ENCODE data around the gene KCNMA1. TPM values are rescaled to one million over a fixed set of nuclear protein-coding genes. Genes with fewer than 3 reads are reported as not detected.

Gene KCNMA1
- total and polyA plus RNA-seq, 10 donors, result 9.3 to 114 (median 51.5) TPM

DNA sequence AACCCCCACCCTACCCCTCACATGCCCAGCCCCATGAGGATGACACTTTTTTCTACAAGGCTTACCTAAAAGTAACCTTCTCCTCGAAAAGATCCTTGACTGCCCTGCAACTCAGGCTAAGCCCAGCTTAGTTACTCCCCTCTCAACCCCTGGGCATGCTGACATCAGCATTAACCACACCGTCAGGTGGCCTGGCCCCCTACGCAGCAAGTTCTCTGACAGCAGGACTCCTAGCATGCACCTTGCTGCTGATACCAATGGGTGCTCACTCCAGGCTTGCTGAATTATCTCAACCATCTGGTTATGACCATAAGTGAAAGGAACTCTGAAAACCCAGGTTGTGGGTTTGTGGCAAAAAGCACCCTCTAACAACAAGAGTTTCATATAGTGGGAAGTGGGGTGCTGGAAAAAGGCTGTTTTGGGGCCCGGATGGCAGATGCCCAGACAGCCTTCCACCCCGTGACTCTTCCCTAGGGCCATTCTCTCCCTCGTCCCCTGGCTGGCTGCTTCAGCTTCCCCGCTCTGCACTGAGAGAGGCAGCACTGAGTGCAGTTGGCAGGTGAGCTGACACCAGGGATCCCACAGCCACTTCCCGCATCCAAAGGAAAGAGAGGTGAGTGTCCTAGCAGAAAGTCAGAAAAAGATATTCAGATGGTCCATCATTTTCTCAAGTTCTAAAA lies 518.9 kb downstream of the KCNMA1 start:
- H3K27me3 ChIP-seq (replicated peaks in 1 of 7), result no peaks in the 10 kb centered on the region
- intact Hi-C loops (cut with DNase I; ENCODE audit: low total_unique reads), result no loop called here
- no peak for DNase-seq
- H3K27ac ChIP-seq, result no peak overlapping the region
- H3K36me3 ChIP-seq, result no peaks in the 10 kb centered on the region
- WGBS, 5 donors, result 77 to 96% (median 86%) methylated on average over 8 of the region's 8 CpGs
- no peak overlapping the region for H3K4me3 ChIP-seq
- TF ChIP-seq POLR2AphosphoS5 (IDR thresholded peaks at IDR 0.05) (no peak), CTCF (IDR thresholded peaks at IDR 0.05 in 8 of 11, conservative IDR thresholded peaks at IDR 0.05 in 3 of 11) (no peak), POLR2A (IDR thresholded peaks at IDR 0.05) (no peak)
- no peaks in the 10 kb centered on the region for H3K4me1 ChIP-seq
- no peaks in the 10 kb centered on the region for H3K9me3 ChIP-seq

GRCh38 chr10:77117501-77117900 lies 520.1 kb downstream of the KCNMA1 start:
- no peaks in the 10 kb centered on the region for H3K36me3 ChIP-seq
- 87 to 98% (median 89%) methylated on average over 2 of the region's 2 CpGs for WGBS, 5 donors
- no peaks in the 10 kb centered on the region for H3K27me3 ChIP-seq (replicated peaks in 1 of 7)
- H3K4me3 ChIP-seq, result no peak overlapping the region
- H3K4me1 ChIP-seq, result no peaks in the 10 kb centered on the region
- no peak overlapping the region for H3K27ac ChIP-seq
- TF ChIP-seq CTCF (IDR thresholded peaks at IDR 0.05 in 8 of 11, conservative IDR thresholded peaks at IDR 0.05 in 3 of 11) (no peak), POLR2A (IDR thresholded peaks at IDR 0.05) (no peak), POLR2AphosphoS5 (IDR thresholded peaks at IDR 0.05) (no peak)
- intact Hi-C loops (cut with DNase I; ENCODE audit: low total_unique reads), result no loop called here
- DNase-seq, result no peak
- H3K9me3 ChIP-seq, result no peaks in the 10 kb centered on the region

- no peak for TF ChIP-seq POLR2AphosphoS5 (IDR thresholded peaks at IDR 0.05)
- TF ChIP-seq CTCF (IDR thresholded peaks at IDR 0.05 in 8 of 11, conservative IDR thresholded peaks at IDR 0.05 in 3 of 11), result no peak
- TF ChIP-seq POLR2A (IDR thresholded peaks at IDR 0.05), result no peak
- no peaks in the 10 kb centered on the region for H3K36me3 ChIP-seq
- no peak overlapping the region for H3K27ac ChIP-seq
- H3K9me3 ChIP-seq, result no peaks in the 10 kb centered on the region
- intact Hi-C loops (cut with DNase I; ENCODE audit: low total_unique reads), result no loop called here
- 81 to 94% (median 86%) methylated on average over 2 of the region's 2 CpGs for WGBS, 5 donors
- no peak for DNase-seq
- H3K4me3 ChIP-seq, result no peak overlapping the region
- H3K27me3 ChIP-seq (replicated peaks in 1 of 7), result no peaks in the 10 kb centered on the region
- H3K4me1 ChIP-seq, result peaks cover 0 to 4% (median 0%) of the 10 kb centered on the region in 6 donors
These were observed 520.7 kb downstream of the KCNMA1 start for GRCh38 chr10:77116904-77117303.

DNA sequence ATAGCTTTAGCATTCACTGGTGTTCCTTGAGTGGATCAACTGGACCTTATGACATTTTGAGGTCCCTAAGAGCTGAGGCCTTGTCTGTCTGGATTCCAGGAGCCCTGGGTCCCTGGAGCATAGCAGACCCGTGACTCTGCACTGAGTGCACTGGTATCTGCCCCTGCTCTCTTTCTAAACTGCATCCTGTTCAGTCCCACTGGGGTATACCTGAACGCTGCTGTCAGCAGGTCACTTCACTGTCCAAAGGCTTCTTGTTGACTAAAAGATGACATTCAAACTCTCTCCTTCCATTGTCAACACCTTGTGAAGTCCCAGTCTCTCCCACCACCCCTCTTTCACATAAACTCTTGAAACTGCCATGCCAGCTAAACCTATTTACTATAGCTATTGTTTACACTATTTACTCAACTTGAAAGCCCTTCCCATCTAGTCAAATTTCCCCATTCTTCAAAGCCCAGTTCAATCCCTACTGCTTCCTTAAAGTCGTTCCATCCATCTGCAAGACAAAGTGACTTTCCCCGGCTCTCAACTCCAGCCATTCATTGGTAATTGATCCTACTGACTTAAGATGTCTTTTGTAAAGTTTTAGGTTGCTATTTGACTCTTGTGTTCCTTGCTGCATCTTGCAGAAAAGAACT lies 523.3 kb downstream of the KCNMA1 start:
- no peaks in the 10 kb centered on the region for H3K36me3 ChIP-seq
- peaks cover 0 to 16% (median 3%) of the 10 kb centered on the region in 6 donors for H3K4me1 ChIP-seq
- H3K4me3 ChIP-seq, result no peak overlapping the region
- no peak for TF ChIP-seq POLR2A (IDR thresholded peaks at IDR 0.05)
- no peak for TF ChIP-seq CTCF (IDR thresholded peaks at IDR 0.05 in 8 of 11, conservative IDR thresholded peaks at IDR 0.05 in 3 of 11)
- TF ChIP-seq POLR2AphosphoS5 (IDR thresholded peaks at IDR 0.05), result no peak
- no peaks in the 10 kb centered on the region for H3K27me3 ChIP-seq (replicated peaks in 1 of 7)
- no peaks in the 10 kb centered on the region for H3K9me3 ChIP-seq
- H3K27ac ChIP-seq, result no peak overlapping the region
- DNase-seq, result no peak
- intact Hi-C loops (cut with DNase I; ENCODE audit: low total_unique reads), result no loop called here
- WGBS, 5 donors, result 75 to 86% (median 80%) methylated on average over 4 of the region's 4 CpGs
